Body of pancreas (tissue), 4 donors: ENCODE measurements around the gene VPS45.

Experiments used
- POLR2A ChIP-seq, 3 donors: fragments of 450-650 bp; IDR thresholded peaks; one replicate each; pipeline ENCODE4 v1.6.1; 2016; ENCODE audit warnings: antibody characterized with exemption in 3 of 3, mild to moderate bottlenecking in 2 of 3
- TF ChIP-seq, protein P1 (sequence below), 7 experiments: fragments of 450-650 bp in 4 of 7; fragments of 200-600 bp in 3 of 7; sonication (generic) in 3 of 7; IDR thresholded peaks; one replicate each; pipeline ENCODE4 v1.5.1; 2016 to 2019; ENCODE audit warnings: antibody characterized with exemption in 7 of 7

DNA sequence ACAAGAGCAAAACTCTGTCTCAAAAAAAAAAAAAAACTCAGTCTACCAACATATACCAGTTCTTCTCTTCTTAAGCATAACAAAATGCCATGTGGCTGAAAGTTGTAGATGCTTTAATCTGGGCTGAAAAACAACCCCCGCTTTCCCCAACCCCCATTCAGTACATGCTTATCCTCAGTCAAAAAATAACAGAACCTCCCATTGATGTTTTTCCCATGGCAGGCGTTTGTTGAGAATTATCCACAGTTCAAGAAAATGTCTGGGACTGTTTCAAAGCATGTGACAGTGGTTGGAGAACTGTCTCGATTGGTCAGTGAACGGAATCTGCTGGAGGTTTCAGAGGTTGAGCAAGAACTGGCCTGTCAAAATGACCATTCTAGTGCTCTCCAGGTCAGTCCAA lies 14.9 kb downstream of the VPS45 start:
- TF ChIP-seq, protein P1, sequence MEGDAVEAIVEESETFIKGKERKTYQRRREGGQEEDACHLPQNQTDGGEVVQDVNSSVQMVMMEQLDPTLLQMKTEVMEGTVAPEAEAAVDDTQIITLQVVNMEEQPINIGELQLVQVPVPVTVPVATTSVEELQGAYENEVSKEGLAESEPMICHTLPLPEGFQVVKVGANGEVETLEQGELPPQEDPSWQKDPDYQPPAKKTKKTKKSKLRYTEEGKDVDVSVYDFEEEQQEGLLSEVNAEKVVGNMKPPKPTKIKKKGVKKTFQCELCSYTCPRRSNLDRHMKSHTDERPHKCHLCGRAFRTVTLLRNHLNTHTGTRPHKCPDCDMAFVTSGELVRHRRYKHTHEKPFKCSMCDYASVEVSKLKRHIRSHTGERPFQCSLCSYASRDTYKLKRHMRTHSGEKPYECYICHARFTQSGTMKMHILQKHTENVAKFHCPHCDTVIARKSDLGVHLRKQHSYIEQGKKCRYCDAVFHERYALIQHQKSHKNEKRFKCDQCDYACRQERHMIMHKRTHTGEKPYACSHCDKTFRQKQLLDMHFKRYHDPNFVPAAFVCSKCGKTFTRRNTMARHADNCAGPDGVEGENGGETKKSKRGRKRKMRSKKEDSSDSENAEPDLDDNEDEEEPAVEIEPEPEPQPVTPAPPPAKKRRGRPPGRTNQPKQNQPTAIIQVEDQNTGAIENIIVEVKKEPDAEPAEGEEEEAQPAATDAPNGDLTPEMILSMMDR (IDR thresholded peaks at IDR 0.05), result no peak
- TF ChIP-seq POLR2A (IDR thresholded peaks at IDR 0.05), result no peak
